Measurements from ENCODE around the gene NAGLU. TPM values are rescaled to one million over a fixed set of nuclear protein-coding genes. Genes with fewer than 3 reads are reported as not detected.

Gene NAGLU
- total RNA-seq, 4 donors from 2014 or later, result 27.8 to 36.6 (median 31.8) TPM

- peak overlapping the region in 3 of 4 donors; percentile 2 to 23 (median 9) for H3K4me3 ChIP-seq
- H3K27me3 ChIP-seq, result no peaks in the 10 kb centered on the region
- peak overlapping the region; percentile 94 to 98 (median 96) for H3K27ac ChIP-seq (replicated peaks in 1 of 4)
- H3K4me1 ChIP-seq, result peaks cover 74 to 93% (median 86%) of the 10 kb centered on the region in 4 donors
- intact Hi-C loops (cut with DNase I), result loop anchor here (5.0 kb wide), 2 partner anchors 93 to 198 kb away; no protein-coding TSS in a partner anchor
- peaks cover 0 to 39% (median 16%) of the 10 kb centered on the region in 4 donors for H3K36me3 ChIP-seq
- 0% methylated on average over 7 of the region's 12 CpGs for WGBS
- no peaks in the 10 kb centered on the region for H3K9me3 ChIP-seq
- TF ChIP-seq POLR2AphosphoS5 (IDR thresholded peaks at IDR 0.05) (peak in 1 of 2 donors; percentile 89), EP300 (IDR thresholded peaks at IDR 0.05) (no peak), POLR2A (IDR thresholded peaks at IDR 0.05; ENCODE audit: low read depth) (peak; percentile 4), CTCF (IDR thresholded peaks at IDR 0.05) (peak in 1 of 3 experiments; percentile 11)
- peak; percentile 98 for DNase-seq (ENCODE audit: extremely low spot score)
These were observed 16.2 kb upstream of the NAGLU start for GRCh38 chr17:42519546-42520491.

DNA sequence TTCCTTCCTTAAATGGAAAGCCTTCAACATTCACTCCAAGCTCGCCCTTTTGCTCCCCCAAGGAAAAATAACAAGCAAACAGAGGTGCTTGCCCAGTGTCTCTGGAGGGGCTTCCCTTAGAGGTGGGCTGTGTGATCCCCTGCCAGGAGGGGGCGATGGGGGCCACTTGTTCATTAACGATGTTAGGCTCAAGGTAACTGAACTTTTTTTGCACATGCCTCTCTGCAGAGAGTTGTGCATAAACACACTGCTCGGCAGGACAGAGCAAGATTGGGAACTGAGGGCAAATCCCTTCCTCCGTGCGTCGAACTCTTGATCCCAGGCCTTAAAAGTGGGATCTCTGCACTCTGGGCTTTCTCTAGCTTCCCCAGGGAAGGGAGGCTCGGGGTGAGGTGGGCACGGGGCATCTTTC lies 15.5 kb upstream of the NAGLU start:
- DNase-seq (ENCODE audit: extremely low spot score), result no peak
- no peak for TF ChIP-seq EP300 (IDR thresholded peaks at IDR 0.05)
- TF ChIP-seq POLR2AphosphoS5 (IDR thresholded peaks at IDR 0.05), result no peak
- no peak for TF ChIP-seq CTCF (IDR thresholded peaks at IDR 0.05)
- no peak for TF ChIP-seq POLR2A (IDR thresholded peaks at IDR 0.05; ENCODE audit: low read depth)
- Histone ChIP-seq H3K9me3 (no peaks in the 10 kb centered on the region), H3K27ac (replicated peaks in 1 of 4) (peak overlapping the region; percentile 94 to 98 (median 96)), H3K4me3 (peak overlapping the region in 3 of 4 donors; percentile 2 to 23 (median 10)), H3K4me1 (peaks cover 74 to 95% (median 90%) of the 10 kb centered on the region in 4 donors), H3K36me3 (peaks cover 0 to 33% (median 14%) of the 10 kb centered on the region in 4 donors), H3K27me3 (no peaks in the 10 kb centered on the region)
- WGBS, result 22% methylated on average over 9 of the region's 9 CpGs
- intact Hi-C loops (cut with DNase I), result no loop called here

GRCh38 chr17:42521036-42521435 lies 15.0 kb upstream of the NAGLU start:
- Histone ChIP-seq H3K36me3 (peaks cover 0 to 28% (median 12%) of the 10 kb centered on the region in 4 donors), H3K27me3 (no peaks in the 10 kb centered on the region), H3K27ac (replicated peaks in 1 of 4) (peak overlapping the region; percentile 94 to 98 (median 96)), H3K9me3 (no peaks in the 10 kb centered on the region), H3K4me1 (peaks cover 78 to 98% (median 92%) of the 10 kb centered on the region in 4 donors), H3K4me3 (peak overlapping the region in 1 of 4 donors; percentile 10)
- no peak for DNase-seq (ENCODE audit: extremely low spot score)
- TF ChIP-seq POLR2AphosphoS5 (IDR thresholded peaks at IDR 0.05), result no peak
- TF ChIP-seq POLR2A (IDR thresholded peaks at IDR 0.05; ENCODE audit: low read depth), result no peak
- no peak for TF ChIP-seq CTCF (IDR thresholded peaks at IDR 0.05)
- no peak for TF ChIP-seq EP300 (IDR thresholded peaks at IDR 0.05)
- WGBS, result 37% methylated on average over 8 of the region's 8 CpGs
- intact Hi-C loops (cut with DNase I), result no loop called here

DNA sequence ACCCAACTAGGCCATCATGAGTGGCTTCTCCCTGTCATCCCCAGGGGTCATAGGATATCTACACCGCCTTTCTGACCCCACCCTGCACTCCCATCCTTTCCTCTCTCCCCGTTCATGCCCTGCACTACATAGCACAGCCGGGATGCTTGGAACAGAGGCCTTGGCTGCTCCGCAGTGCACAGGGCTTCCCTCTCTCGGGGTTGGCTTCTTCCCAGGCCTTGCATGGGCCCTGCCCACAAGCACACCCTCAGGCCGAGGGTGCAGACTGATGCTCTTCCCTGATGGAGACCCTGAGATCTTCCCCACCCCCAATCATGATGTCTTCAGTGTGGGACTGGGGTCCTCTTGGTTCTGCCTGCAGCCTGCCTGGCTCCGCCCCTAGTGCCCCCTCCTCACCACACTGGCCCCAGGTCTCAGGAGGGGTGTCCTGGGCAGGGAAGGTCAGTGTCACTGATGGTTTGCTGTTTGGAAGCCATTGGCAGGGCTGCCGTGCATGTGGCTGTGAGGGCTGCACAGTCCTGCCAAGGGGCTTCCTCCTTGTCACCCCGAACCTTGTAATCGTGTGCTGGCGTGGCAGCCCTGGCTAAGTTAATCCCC lies 14.3 kb upstream of the NAGLU start:
- TF ChIP-seq CTCF (IDR thresholded peaks at IDR 0.05), result no peak
- TF ChIP-seq POLR2AphosphoS5 (IDR thresholded peaks at IDR 0.05), result peak in 1 of 2 donors; percentile 19
- Histone ChIP-seq H3K4me1 (peaks cover 76 to 98% (median 93%) of the 10 kb centered on the region in 4 donors), H3K27ac (replicated peaks in 1 of 4) (peak overlapping the region; percentile 94 to 98 (median 96)), H3K9me3 (no peaks in the 10 kb centered on the region), H3K4me3 (peak overlapping the region in 1 of 4 donors; percentile 7), H3K27me3 (no peaks in the 10 kb centered on the region), H3K36me3 (peaks cover 0 to 22% (median 6%) of the 10 kb centered on the region in 4 donors)
- intact Hi-C loops (cut with DNase I), result no loop called here
- WGBS, result 20% methylated on average over 1 of the region's 11 CpGs
- DNase-seq (ENCODE audit: extremely low spot score), result no peak
